ENCODE results near the gene SREBF1. TPM values are rescaled to one million over a fixed set of nuclear protein-coding genes. Genes with fewer than 3 reads are reported as not detected.

The SREBF1 gene
- total and polyA plus RNA-seq, 2 of the 4 experiments (the other 2 are of a cell fraction), result 3.4 to 20.4 TPM

- TF ChIP-seq MXI1 (IDR thresholded peaks at IDR 0.05; ENCODE audit: borderline replicate concordance, low read depth, low read length), result no peak
- no peak for TF ChIP-seq FOS (IDR thresholded peaks at IDR 0.05; ENCODE audit: low read depth, low read length)
- TF ChIP-seq NFE2L2 (IDR thresholded peaks at IDR 0.05; ENCODE audit: low read depth, low read length), result no peak
- TF ChIP-seq SMC3 (IDR thresholded peaks at IDR 0.05; ENCODE audit: low read depth, low read length), result no peak
- no peak for TF ChIP-seq USF2 (IDR thresholded peaks at IDR 0.05; ENCODE audit: low read depth, low read length)
- no peak for TF ChIP-seq RAD21 (IDR thresholded peaks at IDR 0.05; ENCODE audit: low read length)
Observed at GRCh38 chr17:17834974-17835373, 1.8 kb downstream of the SREBF1 start (continued).

Data from IMR-90 (cell line).